Lower leg skin (tissue), 3 donors: ENCODE measurements around the gene SH3RF1.

Experiments
- CTCF ChIP-seq, 3 donors: fragments of 450-650 bp; IDR thresholded peaks; one replicate each; pipeline ENCODE4 v1.5.1; 2016; ENCODE audit warnings: antibody characterized with exemption in 3 of 3, mild to moderate bottlenecking in 3 of 3, moderate library complexity in 2 of 3
- POLR2A ChIP-seq, 2 donors: fragments of 450-650 bp; IDR thresholded peaks; one replicate each; pipeline ENCODE4 v1.6.1; 2016 to 2017; ENCODE audit warnings: antibody characterized with exemption in 2 of 2, mild to moderate bottlenecking in 1 of 2, moderate library complexity in 1 of 2

GRCh38 chr4:169226565-169226964, 44.2 kb downstream of the SH3RF1 start:
- TF ChIP-seq CTCF (IDR thresholded peaks at IDR 0.05) = no peak
- no peak for TF ChIP-seq POLR2A (IDR thresholded peaks at IDR 0.05)
